HG03439 (cell line): Measurements from ENCODE around the gene CNGA3.

Experiments
- ATAC-seq: cut with Tn5 transposase; IDR thresholded peaks from one replicate; pipeline ENCODE4 v1.9.1; 2021; ENCODE audit warnings: mild to moderate bottlenecking, moderate library complexity; ENCODE audit not compliant: unreplicated experiment

Gene CNGA3

GRCh38 chr2:98376301-98376910, 30.1 kb downstream of the CNGA3 start:
- ATAC-seq: no peak

GRCh38 chr2:98376996-98377395, 30.7 kb downstream of the CNGA3 start:
- no peak for ATAC-seq

DNA sequence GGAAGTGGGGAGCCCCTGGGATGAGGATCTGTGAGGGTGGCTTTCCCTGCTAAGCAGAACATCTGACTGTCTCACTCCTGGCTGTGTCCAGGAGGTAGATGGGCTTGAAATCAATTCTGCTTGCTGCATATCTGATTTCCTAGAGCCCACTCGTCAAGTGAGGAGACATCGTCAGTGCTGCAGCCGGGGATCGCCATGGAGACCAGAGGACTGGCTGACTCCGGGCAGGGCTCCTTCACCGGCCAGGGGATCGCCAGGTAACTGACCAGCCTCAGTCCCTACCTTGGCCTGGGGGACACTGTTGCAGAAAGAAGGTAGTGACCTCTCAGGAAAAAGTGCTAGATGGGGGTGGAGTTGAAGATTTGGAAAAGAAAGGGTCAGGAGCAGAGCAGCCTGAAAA, 31.3 kb downstream of the CNGA3 start:
- no peak for ATAC-seq

DNA sequence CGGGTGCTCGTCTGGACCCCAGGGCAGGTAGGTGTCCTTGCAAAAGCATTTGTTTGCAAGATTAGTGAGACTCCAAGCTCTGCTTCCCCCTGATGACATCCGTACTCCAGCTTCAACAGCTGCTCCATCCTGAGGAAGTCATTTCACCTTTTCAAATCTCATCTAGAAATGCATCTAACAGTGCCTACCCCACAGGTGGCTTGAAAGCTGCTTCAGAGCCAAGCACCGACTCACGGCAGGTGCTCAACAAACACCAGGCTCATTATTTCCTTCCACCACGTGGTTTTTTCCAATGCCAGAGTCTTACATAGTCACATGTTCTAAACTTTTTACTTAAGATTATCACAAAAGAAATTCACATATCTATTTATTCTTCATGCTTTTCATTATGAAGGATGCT, 31.9 kb downstream of the CNGA3 start:
- no peak for ATAC-seq

DNA sequence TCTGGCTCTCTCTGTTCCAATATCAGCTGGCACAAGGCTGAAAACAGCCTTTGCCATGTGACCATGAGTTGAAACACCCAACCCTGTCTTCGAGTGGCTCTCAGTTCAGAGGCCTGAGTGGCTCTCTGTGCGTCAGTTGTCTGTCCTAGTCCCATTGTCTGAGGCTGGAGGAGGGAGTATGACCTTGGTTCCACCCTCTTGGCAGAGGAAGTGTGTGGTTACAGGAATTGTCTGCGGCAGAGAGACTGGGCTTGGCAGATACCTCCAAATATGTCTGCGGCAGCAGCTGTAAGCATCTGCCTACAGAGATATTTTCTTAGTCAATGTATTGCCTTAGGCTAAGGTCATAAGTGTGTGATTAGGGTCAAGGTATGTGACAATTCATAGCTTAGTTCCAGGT, 32.6 kb downstream of the CNGA3 start:
- no peak for ATAC-seq

DNA sequence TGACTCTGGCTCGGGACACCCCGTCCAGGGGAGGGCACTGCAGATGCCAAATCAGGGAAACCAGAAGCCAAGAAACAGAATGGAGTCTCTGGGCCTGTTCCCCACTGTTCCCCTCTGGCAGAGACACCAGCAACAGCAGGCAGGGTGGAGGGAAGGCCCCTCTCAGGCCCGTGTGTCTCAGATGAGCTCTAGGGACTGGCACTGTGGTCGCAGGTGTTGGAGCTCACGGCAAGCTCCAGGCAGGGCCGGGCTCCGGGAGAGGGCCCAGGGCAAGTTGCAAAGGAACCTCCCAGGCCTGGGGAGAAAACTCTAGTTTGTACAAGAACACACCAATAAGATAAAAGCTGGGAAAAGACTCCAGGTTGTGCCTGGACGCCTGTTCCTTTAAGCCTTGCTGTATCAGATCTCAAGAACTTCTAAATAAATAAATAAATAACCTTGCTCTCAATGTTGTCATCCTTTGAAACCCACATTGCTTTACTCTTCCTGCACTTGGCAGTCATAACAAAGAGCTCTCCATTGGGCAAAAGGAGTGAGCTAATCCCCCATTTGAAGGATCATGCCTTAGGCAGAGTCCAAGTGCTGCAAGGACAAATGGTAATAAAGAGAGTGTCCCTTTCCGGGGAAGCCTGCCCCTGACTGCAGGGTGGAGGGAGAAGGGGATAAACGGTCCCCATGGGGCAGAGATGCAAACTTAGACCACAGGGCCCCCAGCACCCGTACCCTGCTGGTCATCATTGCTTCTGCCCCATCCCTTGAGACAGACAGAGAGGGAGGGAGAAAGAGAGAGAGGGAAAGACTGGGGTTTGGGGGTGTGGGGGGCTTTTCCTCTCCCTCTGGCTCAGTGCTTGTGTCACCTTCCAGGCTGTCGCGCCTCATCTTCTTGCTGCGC, 33.3 kb downstream of the CNGA3 start:
- no peak for ATAC-seq

GRCh38 chr2:98380203-98380535, 33.9 kb downstream of the CNGA3 start:
- ATAC-seq: no peak

DNA sequence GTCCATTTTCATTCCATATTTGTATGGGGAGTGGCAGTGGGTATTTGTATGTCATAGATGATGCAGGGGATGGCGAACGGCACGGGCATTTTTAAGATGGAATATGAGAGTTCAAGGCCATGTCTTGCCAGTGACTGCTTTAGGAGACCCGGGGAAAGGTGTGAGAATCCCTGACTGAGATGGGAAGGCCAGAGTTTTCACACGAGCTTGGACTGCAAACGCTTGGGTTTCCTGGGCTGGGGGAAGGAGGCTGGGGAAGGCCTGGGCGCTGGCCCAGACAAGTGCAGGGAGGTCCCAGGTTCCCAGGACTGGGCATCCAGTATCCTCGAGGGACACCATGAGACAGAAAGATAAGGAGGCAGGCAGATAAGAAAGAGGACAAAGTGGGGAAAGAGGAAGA, 35.2 kb downstream of the CNGA3 start:
- ATAC-seq: no peak

- no peak for ATAC-seq
These were observed 35.8 kb downstream of the CNGA3 start for GRCh38 chr2:98382086-98382485.

- ATAC-seq: no peak
These were observed 36.5 kb downstream of the CNGA3 start for GRCh38 chr2:98382739-98383138.

DNA sequence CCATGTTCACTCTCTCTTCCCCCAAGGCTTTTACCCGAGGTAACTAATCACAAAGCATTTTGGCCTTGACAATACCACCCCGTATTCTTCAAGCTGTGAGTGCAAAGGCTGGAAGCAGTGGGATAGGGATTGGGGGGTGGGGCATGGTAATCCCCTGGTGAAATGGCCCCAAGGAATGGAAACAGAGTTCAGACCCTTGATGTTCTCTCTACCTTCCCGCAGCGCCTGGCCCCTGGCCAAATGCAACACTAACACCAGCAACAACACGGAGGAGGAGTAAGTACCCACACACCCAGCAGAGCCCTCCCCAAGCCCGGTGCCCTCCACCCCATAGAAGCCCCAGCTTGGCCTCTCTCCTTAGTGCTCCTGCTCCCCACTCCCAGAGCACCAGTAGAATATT, 36.9 kb downstream of the CNGA3 start:
- ATAC-seq: no peak

DNA sequence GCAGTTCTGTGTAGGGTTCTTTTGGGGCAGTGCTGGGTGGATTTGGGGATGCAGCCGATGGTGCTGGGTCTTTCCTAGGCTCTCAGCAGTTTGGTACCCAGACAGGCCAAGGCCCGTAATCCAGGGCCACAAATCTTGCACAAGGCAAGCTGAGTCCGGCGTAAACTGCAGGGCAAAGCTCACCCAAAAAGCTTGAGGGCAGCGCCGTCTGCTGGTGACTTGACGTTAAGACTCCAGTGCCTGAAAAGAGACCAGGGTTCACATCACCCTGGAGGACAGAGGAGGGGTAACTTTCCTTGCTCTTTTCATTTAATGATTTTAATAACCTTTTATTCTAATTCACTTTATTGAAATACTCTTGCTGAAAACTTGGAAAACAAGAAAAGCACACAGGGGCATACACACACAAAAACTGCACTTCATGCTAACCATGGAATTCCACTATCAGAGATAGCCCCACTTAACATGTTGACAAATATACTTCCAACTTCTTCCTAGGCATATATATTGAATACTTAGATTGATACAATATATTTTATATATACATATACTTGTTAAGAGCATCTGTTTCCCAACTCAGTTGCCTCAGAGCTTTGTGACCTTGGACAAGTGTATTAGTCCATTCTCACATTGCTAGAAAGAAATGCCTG, 38.9 kb downstream of the CNGA3 start:
- no peak for ATAC-seq

DNA sequence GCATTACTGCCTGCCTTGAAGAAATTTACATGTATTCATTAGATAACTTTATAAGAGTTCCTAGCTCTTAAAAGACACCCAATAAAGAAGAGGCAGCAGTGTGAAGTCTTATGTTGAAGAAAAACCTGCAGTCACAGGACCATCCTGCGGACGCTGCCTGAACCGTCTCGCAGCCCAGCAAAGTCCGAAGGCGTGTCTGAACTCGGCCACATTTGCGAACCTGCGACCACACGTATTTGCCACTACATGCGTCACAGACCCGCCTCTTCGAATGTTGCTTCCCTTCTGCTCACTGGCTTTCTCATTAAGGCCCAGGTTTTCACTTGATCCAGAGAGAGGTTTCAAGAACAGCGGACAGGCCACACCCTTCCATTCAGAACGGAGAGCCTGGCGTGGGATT, 41.2 kb downstream of the CNGA3 start:
- no peak for ATAC-seq

GRCh38 chr2:98388081-98388480, 41.8 kb downstream of the CNGA3 start:
- ATAC-seq: no peak

DNA sequence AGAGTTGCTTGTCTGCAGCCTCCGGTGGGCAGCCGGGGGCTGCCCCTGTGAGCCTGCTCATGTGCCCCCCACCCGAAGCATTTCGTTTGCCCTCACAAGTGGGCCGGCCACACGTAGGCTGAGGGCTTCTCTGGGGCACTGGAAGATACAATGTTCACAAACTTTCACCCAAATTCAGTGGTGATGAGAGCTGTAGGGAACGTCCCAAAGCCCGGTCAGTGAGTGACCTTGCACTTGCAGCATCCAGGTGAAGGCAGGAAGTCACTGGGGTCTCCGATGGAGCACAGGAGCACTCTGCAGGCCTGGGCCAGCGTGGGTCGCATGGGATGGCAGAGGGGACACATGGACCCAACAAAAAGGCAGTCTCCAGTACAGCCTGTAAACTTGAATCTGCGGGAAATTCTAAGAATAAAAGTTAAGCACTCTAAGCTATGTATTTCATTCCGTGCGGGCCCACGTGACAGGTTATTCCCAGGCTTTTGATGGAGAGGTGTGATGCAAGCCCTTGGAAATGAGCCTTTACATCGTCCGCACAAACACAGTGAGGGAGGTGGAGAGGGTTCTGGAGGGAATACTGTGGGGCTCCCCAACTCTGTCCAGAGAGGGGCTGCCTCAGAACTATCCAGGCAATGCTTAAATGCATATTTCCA, 42.5 kb downstream of the CNGA3 start:
- no peak for ATAC-seq

GRCh38 chr2:98389251-98389605, 43.0 kb downstream of the CNGA3 start:
- ATAC-seq: no peak

GRCh38 chr2:98390571-98391476, 44.6 kb downstream of the CNGA3 start:
- no peak for ATAC-seq

- no peak for ATAC-seq
These were observed 45.5 kb downstream of the CNGA3 start for GRCh38 chr2:98391581-98392270.

DNA sequence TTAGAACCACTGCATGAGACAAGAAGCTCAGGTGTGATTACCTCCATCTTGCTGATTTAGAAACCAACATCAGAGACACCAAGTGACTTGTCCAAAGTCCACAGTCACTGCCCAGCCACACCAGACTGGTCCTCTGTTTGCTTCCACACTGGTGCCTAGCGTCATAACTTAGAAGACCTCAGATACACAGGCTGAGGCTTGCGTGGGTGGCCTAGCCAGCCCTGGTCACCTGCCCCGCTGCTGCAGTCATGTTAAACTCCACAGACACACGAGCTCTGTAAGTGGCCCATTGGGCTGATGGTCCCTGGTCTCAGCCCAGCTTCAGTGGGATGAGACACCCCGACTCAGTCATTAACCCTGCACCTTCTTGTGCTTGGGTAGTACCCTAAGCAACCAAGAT, 47.1 kb downstream of the CNGA3 start:
- ATAC-seq: no peak

GRCh38 chr2:98394595-98395153, 48.4 kb downstream of the CNGA3 start:
- ATAC-seq: no peak
